Left cardiac atrium (tissue), 4 donors: ENCODE measurements around the gene PACSIN2. TPM values are rescaled to one million over a fixed set of nuclear protein-coding genes. Genes with fewer than 3 reads are reported as not detected.
"Not testable (repeated sequence)": the region's sequence is repeated elsewhere in the genome, so short reads cannot be mapped to it uniquely, and the experiment has no call there.

Source experiments
- ATAC-seq, 2 donors: fragments of 200-7000 bp; cut with Tn5 transposase; one replicate each; pipeline ENCODE4 v1.9.1; 2020; ENCODE audit warnings: mild to moderate bottlenecking in 2 of 2, moderate library complexity in 2 of 2
- DNase-seq: peaks from one replicate; pipeline ENCODE4 v3.0.0-alpha.2; 2020
- intact Hi-C, 2 donors: fragments of 100-400 bp; cut with DNase I; formaldehyde crosslinking; loops; one replicate each; pipeline versions ENCODE4 v1.14.1 to v1.15.1; 2022 to 2023
- long read RNA-seq: library from polyadenylated mRNA; unstranded; transcript quantifications from one replicate; pipeline ENCODE4 v2.0.0, GENCODE V29; 2021
- total RNA-seq, 2 donors: library from RNA; stranded (reverse); fragmentation: NEBNext Ultra II Directional; extraction: Animal tissue kit (Norgen Biotek cat#: 25700); gene quantifications; one replicate each; pipeline ENCODE4 v1.2.1, GENCODE V29; 2021
- donor health status: DM: no; HTN: yes; CAD: no.
- donor health status: DM: no; HTN: yes; CAD: no; lungs with severe emphysema.
- donor health status: DM: yes; HTN: yes; CAD: no.
- donor health status: Dilated cardiomyopathy.

The PACSIN2 gene
- 10 to 100 TPM; 55.8 to 62.9 TPM for total RNA-seq
- long read RNA-seq, transcript PACSIN2-201 (11 exons, 3,249 nt): major isoform, 30 of 62 reads
- long read RNA-seq, partial matches to known transcripts: 9 of 62 reads
- long read RNA-seq, other reads (novel, unspliced or antisense): 21 of 62 reads

- intact Hi-C loops: no loop called here
- DNase-seq (peak; percentile 100), ATAC-seq (peak; percentile 100)
Observed at GRCh38 chr22:43014869-43015676, at the start of gene PACSIN2. Gene PACSIN2, minus strand, starts transcription at chr22:43015149. Its CDS starts 103,069 bp downstream, at chr22:42912080.

- no peak for DNase-seq
- ATAC-seq: no peak
- intact Hi-C loops: no loop called here
Observed at GRCh38 chr22:43060183-43060582, 45.2 kb upstream of the PACSIN2 start.

DNA sequence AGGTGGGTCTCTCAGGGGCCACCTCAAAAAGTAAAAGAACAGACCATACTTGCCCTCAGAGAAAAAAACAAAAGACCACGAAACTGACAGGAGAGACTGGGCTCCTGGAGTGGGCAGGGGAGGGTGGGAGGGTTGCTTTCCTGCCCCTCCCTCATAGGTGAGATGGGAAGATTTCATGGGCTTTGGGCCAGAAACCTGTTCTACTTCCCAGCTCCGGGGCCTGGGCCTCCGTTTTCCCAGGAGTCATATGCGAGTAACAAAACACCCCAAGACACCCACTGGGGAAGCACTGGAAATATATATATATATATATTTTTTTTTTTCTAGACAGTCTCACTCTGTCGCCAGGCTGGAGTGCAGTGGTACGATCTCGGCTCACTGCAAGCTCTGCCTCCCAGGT is 42.7 kb upstream of the PACSIN2 start:
- DNase-seq: no peak
- intact Hi-C loops: no loop called here
- ATAC-seq: no peak

GRCh38 chr22:43053176-43053575 is 38.2 kb upstream of the PACSIN2 start:
- intact Hi-C loops: no loop called here
- DNase-seq (no peak), ATAC-seq (no peak)

DNA sequence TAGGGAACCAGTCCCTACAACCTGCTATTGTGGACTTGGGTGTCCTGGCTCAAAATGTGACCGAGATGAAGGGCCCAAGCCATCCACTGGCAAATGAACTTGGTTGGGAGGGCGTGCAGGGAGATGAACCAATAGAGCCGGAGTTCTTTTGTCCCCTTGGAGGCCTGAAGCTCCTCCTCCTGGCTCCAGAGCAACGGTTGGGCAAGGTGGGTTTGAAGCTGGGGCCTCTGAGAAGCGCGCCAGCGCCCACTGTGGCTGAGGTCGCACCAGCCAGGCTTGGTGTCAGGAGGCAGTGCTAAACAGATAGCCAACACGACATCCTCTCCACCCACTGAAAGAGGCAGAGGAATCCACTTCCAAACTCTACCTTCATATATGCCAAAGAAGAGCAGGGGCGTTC is 36.0 kb upstream of the PACSIN2 start:
- DNase-seq: no peak
- intact Hi-C loops: no loop called here
- peak in 1 of 2 donors; percentile 34 for ATAC-seq

- ATAC-seq (no peak), DNase-seq (no peak)
- intact Hi-C loops: no loop called here
Observed at GRCh38 chr22:43047605-43048004, 32.7 kb upstream of the PACSIN2 start.

- DNase-seq (no peak), ATAC-seq (no peak)
- intact Hi-C loops: no loop called here
Observed at GRCh38 chr22:43044290-43044712, 29.4 kb upstream of the PACSIN2 start.

GRCh38 chr22:43042101-43042780 is 27.3 kb upstream of the PACSIN2 start:
- ATAC-seq (no peak), DNase-seq (no peak)
- intact Hi-C loops: no loop called here

DNA sequence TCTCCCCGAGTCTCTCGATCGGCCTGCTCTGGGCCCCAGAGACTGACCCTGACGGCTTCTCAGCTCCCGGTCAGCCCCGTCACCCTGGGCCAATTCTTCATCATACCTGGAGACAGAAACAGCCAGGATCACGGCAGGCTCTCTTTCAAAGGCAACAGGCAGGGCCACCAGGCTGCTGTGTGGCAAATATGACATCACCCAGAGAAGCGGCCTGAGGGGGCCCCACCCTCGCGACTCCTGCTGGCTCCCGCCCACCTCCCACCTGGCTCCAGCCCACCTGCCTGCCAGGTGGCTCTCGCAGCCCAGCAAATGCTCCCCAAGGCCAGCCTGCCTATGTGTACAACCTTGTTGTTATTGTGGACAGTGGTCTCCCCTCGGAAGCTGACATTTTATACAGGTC is 24.9 kb upstream of the PACSIN2 start:
- no peak for DNase-seq
- no peak for ATAC-seq
- intact Hi-C loops: no loop called here

DNA sequence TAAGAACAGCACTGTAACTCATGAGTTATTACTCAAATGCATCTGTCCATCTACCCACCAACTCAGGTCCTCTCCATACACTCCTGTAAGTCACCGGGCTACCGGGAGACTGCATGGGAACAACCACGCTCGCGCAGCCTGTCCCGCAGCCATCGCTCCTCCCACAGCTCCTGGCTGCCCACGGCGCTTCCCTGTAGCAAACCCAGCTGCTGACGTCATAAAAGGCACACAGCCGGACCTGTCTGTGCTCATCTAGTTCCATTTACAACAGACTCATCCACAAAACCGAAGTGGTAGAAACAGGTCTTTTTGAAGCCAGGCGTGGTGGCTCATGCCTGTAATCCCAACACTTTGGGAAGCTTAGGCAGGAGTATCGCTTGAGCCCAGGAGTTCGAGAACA is 23.4 kb upstream of the PACSIN2 start:
- no peak for ATAC-seq

GRCh38 chr22:43036282-43036829 is 21.4 kb upstream of the PACSIN2 start:
- intact Hi-C loops: no loop called here
- DNase-seq (peak; percentile 83), ATAC-seq (peak; percentile 83 to 88)

More for the DNA sequence above, 23.4 kb upstream of the PACSIN2 start:
- no peak for DNase-seq
- intact Hi-C loops: no loop called here

GRCh38 chr22:43035250-43035649 is 20.3 kb upstream of the PACSIN2 start:
- intact Hi-C loops: no loop called here
- DNase-seq (no peak), ATAC-seq (no peak)

- DNase-seq: no peak
- intact Hi-C loops: no loop called here
- ATAC-seq: no peak
Observed at GRCh38 chr22:43031617-43032016, 16.7 kb upstream of the PACSIN2 start.

- intact Hi-C loops: no loop called here
- DNase-seq (no peak), ATAC-seq (no peak)
Observed at GRCh38 chr22:43018615-43019014, 3.7 kb upstream of the PACSIN2 start.

DNA sequence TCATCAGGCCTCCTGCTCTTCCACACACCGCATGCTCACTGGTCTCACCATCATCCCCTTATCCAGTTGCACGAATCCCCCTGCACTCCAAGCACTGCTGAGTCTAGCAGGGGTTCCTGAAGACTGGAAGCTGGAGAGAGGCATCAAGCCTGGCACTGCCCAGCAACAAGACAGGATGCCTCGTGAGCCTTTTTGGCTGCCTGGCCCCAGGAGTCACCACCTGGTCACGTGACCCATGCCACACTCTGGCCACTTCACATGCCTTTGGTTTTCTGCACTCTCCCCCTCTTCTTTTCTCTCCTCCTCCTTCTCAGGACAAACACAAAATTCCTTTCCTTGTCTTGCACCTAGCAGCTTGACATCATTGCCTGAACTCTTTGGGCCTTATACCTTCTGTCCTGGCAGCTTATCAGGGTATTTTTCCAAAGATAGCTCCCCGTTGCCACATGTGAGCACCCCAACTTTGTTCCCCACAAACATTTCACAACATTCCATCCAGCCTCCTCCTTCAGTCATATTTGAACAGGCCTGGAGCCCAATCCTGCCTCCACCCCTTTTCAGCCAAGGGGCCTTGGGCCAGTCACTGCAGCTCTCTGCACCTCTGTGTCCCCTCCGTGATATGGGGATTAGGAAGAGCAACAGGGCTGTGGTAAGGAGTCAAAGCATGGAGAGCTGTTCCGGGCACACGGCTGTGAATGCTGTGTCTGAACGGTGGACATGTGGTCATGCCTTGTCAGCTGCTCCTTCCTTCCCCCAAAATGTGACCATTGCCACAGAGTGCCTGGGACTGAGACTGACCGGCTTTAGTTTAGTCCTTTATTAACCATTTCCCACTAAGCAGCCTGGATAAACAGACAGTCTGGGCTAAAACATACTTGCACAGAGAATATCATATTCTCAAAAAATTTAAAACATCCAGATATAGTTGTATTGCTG is 2.8 kb upstream of the PACSIN2 start:
- ATAC-seq: no peak
- intact Hi-C loops: no loop called here
- no peak for DNase-seq

- ATAC-seq, DNase-seq, intact Hi-C loops: not testable (repeated sequence)
Observed at GRCh38 chr22:43016150-43016549, 1.2 kb upstream of the PACSIN2 start.

DNA sequence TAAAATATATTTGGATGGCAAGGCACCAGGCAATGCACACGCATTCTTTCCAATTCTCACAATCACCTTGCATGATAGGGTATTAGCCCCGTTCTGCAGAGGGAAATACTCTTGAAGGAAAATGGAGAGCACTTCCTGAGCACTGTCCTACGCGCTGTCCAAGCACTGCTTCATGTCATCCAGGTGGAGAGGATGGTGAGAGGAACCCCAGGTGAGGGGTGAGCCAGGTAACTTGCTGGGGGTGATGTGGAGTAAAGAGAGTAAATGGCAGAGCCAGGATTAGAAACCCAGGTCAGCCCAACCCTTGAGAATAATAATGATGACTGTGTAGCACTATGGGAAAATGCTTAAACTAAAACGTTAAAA is 711 bp upstream of the PACSIN2 start:
- DNase-seq: no peak
- no peak for ATAC-seq

GRCh38 chr22:43014316-43014868 is 557 bp downstream of the PACSIN2 start:
- intact Hi-C loops: no loop called here
- peak; percentile 9 to 35 for ATAC-seq
- DNase-seq: peak; percentile 50

More for the DNA sequence above, 711 bp upstream of the PACSIN2 start:
- intact Hi-C loops: no loop called here
